Skin of body (tissue), 2 donors: Measurements from ENCODE around the gene KIF20B. TPM values are rescaled to one million over a fixed set of nuclear protein-coding genes. Genes with fewer than 3 reads are reported as not detected.
"Not testable (repeated sequence)": the region's sequence is repeated elsewhere in the genome, so short reads cannot be mapped to it uniquely, and the experiment has no call there.

ENCODE experiments used
- DNase-seq: peaks from one replicate; lab custom pipeline; 2025; lab: John Stamatoyannopoulos, UW
- total RNA-seq: library from RNA; depleted of rRNA; stranded (reverse); fragments of >200 nt; gene quantifications from one replicate; pipeline ENCODE4 v1.2.3, GENCODE V29; 2014

Gene KIF20B
- total RNA-seq, 1 donor from 2014 or later, result 10.9 TPM

DNA sequence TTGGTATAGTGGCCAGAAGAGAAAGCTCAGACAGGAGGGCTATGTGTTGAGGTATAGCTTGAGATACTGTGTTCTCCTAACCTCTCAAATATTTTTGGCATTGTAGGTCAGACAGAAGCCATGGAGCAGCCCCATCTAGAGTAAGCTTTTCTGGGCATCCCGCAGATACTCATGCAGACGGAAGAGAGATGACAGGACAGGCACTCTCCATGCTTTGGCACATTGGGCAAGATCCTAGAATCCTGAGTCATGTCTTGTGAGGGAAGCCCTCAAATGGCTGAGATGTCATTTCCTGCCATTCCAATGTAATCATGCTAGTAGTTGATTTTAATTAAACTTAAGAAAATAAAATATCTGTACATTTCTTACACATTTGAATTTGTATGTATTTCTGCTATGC lies 16.8 kb upstream of the KIF20B start:
- DNase-seq, result no peak

DNA sequence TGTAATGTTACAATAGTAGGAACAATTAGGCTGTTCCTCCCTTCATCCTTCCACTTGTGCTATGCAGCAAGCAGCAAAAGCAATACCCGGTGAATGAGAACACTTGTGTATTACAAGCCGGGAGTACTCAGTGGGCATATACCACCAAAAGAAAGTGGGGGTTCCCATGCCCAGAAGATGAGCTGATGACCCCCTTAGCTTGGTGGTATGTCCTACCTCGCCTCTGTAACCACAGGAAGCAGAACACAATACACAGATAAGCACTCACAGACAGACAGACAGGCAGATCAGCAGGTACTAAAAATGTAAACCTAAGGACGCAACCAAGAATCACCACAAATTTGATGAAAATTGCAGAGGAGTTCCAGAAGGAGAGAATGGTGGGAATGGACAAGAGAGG lies 15.5 kb upstream of the KIF20B start:
- DNase-seq, result no peak

- DNase-seq, result no peak
These were observed 11.4 kb upstream of the KIF20B start for GRCh38 chr10:89690027-89690426.

GRCh38 chr10:89692416-89692815 lies 9.0 kb upstream of the KIF20B start:
- DNase-seq, result no peak

DNA sequence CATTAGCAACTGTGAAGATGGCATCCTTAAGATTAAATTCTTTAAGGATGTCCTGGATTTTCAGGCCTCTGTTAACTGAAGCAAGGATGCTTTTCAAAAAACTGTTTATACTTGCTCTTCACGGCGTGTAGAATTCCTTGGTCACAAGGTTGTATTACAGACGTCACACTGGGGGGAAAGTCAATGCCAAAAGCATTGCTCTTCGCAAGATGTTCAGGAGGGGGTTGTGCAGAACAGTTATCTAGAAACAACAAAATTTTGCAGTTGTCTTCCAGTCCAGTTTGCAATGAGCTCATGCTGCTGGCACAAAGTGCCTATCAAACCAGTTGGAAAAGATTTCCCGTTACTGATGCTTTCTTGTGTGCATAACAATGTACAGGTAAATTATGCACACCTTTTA lies 8.2 kb upstream of the KIF20B start:
- no peak for DNase-seq

- no peak for DNase-seq
These were observed 6.1 kb upstream of the KIF20B start for GRCh38 chr10:89695307-89695706.

DNA sequence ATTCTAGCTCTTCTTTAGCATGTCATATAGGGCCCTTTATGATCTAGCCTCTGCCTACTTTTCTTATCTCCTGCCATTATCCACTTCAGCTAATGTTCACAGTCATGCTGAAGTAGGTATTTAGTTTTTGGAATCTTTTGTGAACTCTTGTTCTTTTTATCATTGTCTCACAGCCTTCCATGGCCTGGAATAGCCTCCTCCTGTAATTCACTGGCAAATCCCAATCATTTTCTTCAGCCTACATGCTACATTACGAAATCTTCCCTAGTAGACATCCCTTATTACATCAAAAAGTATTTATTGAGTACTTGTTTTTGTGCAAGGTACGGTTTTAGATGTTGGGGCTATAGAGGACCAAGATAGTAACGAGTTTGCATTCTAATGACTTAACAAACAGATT lies 3.4 kb upstream of the KIF20B start:
- no peak for DNase-seq

- no peak for DNase-seq
These were observed 1.8 kb upstream of the KIF20B start for GRCh38 chr10:89699581-89700064.

- no peak for DNase-seq
These were observed 508 bp upstream of the KIF20B start for GRCh38 chr10:89700923-89701241.

- no peak for DNase-seq
These were observed 711 bp downstream of the KIF20B start for GRCh38 chr10:89702121-89702480.

DNA sequence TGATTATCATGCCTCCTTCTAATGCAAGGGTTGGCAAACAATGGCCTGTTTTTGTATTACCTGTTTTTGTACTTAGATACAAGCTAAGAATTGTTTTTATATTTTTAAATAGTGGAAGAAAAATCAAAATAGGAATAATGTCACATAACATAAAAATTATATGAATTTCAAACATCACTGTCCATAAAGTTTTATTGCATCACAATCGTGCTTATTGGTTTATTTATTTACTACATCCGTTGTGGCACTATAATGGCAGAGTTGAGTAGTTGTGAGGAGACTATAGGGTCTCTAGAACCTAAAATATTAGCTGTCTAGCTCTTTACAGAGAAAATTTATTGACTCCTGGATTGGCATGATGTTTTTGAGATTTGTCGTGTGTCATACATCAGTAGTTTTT lies 4.1 kb downstream of the KIF20B start:
- no peak for DNase-seq

DNA sequence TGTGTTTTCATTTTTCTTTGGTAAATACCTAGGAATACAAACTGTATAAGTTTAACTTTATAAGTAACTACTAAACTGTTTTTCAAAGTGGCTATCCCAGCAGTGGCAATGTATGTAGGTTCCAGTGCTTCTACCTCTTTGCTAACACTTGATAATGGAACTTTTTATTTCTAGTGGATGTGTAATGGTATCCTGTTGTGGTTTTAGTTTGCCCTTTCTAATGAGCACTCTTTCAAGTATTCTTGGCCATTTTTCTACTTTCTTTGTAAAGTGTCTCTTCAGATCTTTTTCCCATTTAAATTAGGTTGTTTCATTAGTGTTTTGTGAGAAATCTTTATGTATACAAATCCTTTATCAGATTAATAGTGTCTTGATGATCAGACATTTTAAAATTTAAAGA lies 4.6 kb downstream of the KIF20B start:
- no peak for DNase-seq

- no peak for DNase-seq
These were observed 6.0 kb downstream of the KIF20B start for GRCh38 chr10:89707372-89707771.

DNA sequence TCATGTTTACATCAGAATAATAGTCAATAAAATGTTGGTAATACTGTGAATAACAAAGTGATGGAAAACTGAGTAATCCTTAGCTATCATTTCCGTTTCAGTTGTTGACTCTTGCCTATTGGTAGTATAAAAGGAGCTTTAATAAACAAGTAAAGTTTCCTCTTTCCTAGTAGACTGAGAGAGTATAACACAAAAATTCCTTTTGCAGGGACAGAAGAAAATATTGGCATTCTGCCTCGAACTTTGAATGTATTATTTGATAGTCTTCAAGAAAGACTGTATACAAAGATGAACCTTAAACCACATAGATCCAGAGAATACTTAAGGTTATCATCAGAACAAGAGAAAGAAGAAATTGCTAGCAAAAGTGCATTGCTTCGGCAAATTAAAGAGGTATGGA lies 9.4 kb downstream of the KIF20B start:
- DNase-seq, result no peak

DNA sequence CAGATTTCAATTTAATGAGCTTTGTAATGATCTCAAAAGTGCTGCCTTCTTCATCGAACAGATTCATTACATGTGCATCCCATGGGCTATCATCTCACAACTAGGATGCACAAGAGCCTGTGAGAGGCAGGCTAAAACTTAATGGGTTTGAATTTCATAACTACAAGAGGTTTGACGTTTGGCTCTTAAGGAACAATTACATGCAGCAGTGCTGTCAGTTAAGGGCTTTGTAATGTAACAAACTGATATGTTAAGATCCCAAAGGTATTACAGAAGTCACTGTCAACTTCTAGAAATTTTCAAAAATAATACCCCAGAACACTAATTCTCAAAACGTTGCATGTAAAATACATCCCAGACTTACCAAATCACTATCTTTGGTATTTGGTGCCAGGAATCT lies 33.2 kb downstream of the KIF20B start:
- no peak for DNase-seq

- DNase-seq, result no peak
These were observed 37.3 kb downstream of the KIF20B start for GRCh38 chr10:89738551-89739209.

DNA sequence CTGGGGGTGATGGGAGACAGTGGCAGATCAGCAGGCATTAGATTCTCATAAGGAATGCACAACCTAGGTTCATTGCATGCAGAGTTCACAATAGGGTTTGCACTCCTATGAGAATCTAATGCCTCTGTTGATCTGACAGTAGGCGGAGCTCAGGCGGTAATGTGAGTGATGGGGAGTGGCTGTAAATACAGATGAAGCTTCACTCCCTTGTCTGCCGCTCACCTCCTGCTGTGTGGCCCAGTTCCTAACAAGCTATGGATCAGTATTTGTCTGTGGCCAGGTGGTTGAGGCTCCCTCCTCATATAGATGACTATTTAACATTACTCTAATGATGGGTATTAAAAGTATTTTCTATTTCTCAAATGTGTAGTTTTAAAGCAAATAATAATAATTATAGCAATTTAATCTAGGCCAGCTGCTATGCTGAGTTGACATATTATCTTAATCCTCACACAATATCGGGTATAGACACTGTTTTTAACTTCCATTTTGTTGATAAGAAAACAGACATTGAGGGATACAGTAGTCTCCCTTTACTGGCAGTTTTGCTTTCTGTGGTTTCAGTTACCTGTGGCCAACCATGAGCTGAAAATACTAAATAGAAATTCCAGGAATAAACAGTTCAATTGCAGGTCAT lies 39.9 kb downstream of the KIF20B start:
- DNase-seq, result no peak

DNA sequence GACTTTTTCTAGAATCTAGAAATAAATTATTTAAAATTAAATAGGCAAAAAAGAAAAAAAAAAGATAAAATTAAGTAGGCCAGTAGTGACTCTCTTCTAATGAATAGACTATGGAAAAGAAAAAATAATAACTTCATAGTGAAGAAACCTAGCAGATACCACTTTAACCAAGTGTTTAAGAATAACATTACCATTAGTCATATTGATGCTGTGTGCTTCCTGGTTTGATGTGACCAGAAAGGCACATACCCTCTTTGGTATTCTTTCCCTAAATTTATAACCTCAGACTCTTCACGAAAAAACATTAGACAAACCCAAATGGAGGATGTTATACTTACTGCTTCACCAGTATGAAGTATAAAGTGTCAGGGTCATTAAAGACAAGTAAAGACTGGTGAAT lies 42.6 kb downstream of the KIF20B start:
- no peak for DNase-seq

GRCh38 chr10:89745903-89746302 lies 44.5 kb downstream of the KIF20B start:
- DNase-seq, result no peak

- no peak for DNase-seq
These were observed 49.1 kb downstream of the KIF20B start for GRCh38 chr10:89750441-89750840.

DNA sequence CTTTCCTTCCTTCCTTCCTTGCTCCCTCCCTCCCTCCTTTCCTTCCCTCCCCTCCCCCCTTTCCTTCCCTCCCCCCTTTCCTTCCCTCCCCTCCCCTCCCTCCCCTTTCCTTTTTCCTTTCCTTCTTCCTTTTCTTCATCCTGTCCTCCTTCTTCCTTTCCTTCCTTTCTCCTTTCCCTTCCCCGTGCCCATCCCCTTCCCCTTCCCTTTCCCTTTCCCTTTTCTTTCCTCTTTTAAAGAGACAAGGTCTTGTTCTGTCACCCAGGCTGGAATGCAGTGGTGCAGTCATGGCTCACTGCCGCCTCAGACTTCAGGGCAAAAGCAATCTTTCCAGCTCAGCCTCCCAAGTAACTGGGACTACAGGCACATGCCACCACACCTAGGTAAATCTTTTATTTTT lies 54.0 kb downstream of the KIF20B start:
- DNase-seq, result no peak

GRCh38 chr10:89759531-89759930 lies 58.1 kb downstream of the KIF20B start:
- DNase-seq, result no peak

- not testable (repeated sequence) for DNase-seq
These were observed 62.3 kb downstream of the KIF20B start for GRCh38 chr10:89763671-89764070.

GRCh38 chr10:89771684-89772083 lies 70.3 kb downstream of the KIF20B start:
- DNase-seq, result no peak
